ENCODE measurements around the gene RPS25.
"Not testable (repeated sequence)": the region's sequence is repeated elsewhere in the genome, so short reads cannot be mapped to it uniquely, and the experiment has no call there.

DNA sequence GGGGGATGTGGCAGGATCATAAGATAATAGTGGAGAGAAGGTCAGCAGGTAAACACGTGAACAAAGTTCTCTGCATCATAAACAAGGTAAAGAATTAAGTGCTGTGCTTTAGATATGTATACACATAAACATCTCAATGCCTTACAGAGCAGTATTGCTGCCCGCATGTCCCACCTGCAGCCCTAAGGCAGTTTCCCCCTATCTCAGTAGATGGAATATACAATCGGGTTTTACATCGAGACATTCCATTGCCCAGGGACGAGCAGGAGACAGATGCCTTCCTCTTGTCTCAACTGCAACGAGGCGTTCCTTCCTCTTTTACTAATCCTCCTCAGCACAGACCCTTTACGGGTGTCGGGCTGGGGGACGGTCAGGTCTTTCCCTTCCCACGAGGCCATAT lies 21.3 kb upstream of the RPS25 start:
- TF ChIP-seq EZH2phosphoT487 (IDR thresholded peaks at IDR 0.05; ENCODE audit: low read length) = not testable (repeated sequence)
- TF ChIP-seq, protein P1, sequence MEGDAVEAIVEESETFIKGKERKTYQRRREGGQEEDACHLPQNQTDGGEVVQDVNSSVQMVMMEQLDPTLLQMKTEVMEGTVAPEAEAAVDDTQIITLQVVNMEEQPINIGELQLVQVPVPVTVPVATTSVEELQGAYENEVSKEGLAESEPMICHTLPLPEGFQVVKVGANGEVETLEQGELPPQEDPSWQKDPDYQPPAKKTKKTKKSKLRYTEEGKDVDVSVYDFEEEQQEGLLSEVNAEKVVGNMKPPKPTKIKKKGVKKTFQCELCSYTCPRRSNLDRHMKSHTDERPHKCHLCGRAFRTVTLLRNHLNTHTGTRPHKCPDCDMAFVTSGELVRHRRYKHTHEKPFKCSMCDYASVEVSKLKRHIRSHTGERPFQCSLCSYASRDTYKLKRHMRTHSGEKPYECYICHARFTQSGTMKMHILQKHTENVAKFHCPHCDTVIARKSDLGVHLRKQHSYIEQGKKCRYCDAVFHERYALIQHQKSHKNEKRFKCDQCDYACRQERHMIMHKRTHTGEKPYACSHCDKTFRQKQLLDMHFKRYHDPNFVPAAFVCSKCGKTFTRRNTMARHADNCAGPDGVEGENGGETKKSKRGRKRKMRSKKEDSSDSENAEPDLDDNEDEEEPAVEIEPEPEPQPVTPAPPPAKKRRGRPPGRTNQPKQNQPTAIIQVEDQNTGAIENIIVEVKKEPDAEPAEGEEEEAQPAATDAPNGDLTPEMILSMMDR (IDR thresholded peaks at IDR 0.05; ENCODE audit: low read length) = not testable (repeated sequence)
